NCI-H526 treated with DMSO at 0.1 percent for 48 hours (cell line): ENCODE measurements around the gene NTRK2.
A peak's percentile ranks its signal among the peaks of the same experiment; 100 is the strongest.

Experiments used
- DNase-seq: peaks from one replicate; lab custom pipeline; 2025; lab: John Stamatoyannopoulos, UW

Gene NTRK2

GRCh38 chr9:84939774-84940173 is 270.2 kb downstream of the NTRK2 start:
- no peak for DNase-seq

GRCh38 chr9:84940294-84940693 is 270.8 kb downstream of the NTRK2 start:
- no peak for DNase-seq

- no peak for DNase-seq
Observed at GRCh38 chr9:84941792-84942191, 272.3 kb downstream of the NTRK2 start.

DNA sequence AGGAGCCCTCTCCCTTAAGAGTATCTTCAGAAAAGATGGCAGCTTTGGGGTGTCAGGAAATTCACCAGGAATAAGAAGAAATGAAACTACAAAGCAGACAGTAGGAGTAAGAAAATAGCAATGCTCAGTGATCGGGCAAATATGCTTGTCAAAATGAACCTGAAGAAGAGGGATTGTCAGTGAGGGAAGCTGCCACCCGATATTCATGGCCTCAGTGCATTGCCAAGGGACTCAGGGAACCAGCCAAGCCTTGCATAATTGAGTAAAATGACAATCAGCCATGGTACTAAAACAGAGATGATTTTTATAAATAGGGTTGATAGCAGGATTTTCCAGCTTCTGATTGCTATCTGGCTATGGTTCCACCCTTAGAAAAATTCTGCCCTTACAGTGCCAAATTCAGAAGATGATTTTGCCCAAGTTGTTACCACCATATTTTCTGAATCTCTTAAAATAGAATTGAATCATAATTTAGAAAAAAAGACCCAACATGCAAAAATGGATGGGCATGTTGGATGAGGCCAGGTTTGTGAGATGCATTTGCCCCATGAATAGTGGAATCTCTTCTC is 274.0 kb downstream of the NTRK2 start:
- DNase-seq = no peak

- DNase-seq = no peak
Observed at GRCh38 chr9:84945878-84946538, 276.5 kb downstream of the NTRK2 start.

GRCh38 chr9:84947412-84947972 is 278.0 kb downstream of the NTRK2 start:
- DNase-seq = peak; percentile 44

DNA sequence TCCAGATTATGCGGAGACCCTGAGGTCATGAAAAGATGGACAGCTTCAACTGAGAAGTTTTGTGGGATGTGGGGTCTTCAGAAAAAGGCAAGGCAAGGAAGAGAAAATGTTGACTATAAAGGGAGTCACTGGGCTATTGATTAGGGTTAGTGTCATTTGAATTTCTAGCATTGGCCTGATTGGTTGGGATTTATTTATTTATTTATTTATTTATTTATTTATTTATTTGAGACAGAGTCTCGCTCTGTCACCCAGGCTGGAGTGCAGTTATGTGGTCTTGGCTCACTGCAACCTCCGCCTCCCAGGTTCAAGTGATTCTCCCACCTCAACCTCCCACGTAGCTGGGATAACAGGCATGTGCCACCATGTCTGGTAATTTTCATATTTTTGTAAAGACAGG is 279.7 kb downstream of the NTRK2 start:
- DNase-seq = no peak

DNA sequence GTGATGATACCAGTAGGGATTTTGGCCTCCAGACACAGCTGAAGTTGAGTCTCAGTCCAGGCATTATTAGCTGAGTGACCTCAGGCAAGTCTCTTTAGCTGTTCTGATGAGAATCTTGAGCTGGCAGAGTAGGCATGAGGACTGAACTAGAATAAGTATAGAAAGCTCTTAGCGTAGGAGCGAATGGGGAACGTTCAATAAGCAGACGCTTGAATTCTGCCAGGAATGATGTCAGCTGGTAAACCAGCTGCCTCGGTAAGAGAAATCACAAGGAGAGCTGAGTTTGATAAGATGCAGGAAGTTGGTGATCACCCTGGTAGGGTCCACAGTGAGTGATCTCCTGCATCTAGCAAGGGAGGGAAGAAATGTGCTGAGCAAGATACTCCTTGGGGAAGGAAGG is 280.4 kb downstream of the NTRK2 start:
- DNase-seq = no peak

GRCh38 chr9:84950879-84951811 is 281.6 kb downstream of the NTRK2 start:
- DNase-seq = no peak

DNA sequence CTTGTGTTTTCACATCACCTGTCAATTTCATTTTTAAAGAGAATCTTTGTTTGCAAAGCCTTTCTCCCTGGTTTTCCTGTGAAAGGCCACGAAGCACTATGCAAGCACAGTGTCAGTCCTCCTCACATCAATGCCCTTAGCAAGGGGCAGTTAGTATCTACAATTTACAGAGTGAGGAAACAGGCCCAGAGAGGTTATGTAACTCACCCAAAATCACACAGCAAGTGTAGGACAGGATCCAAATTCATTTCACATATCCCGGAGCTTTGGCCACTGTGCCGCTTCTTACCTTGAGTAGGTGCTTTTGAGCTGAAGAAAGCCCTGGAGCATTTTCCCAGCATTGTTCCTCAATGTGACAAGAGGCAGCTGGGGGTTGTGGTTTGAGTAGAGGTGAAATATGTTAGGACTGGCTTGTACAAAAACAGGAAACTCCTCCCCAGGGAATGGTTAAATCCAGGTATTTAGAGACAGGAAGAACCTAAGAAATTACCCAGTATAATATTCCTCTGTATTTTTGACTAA is 283.8 kb downstream of the NTRK2 start:
- DNase-seq = no peak

- peak; percentile 35 for DNase-seq
Observed at GRCh38 chr9:84953797-84954705, 284.5 kb downstream of the NTRK2 start.

DNA sequence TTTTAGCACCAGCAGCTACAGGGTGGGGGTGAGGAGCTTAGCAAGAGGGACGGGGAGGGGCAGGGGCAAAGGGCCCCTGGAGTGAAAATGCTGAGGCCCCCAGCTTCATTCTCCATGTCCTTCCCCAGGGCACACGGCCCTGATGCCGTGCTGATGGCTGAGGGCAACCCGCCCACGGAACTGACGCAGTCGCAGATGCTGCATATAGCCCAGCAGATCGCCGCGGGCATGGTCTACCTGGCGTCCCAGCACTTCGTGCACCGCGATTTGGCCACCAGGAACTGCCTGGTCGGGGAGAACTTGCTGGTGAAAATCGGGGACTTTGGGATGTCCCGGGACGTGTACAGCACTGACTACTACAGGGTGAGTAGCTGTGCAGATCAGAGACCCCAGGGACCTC is 285.6 kb downstream of the NTRK2 start:
- no peak for DNase-seq

DNA sequence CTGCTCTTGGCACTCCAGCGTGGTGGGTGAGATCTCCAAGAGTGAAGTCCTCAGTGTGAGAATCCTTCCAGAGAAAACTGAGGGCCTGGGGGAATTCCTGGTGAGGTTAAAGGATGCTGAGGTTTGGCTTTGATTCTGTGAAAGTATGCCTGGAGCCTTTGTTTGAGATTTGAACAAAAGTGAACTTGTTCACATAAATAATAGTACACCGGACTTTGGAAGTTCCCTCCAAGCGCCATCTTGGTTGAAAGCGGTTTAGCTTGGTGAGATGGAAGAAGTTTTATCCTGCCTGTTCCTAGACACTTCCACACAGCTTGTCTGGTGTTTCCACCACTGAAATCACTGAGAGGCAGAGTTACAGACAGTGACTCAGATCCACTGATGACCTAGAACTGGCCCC is 286.4 kb downstream of the NTRK2 start:
- no peak for DNase-seq

GRCh38 chr9:84959339-84959738 is 289.8 kb downstream of the NTRK2 start:
- DNase-seq = no peak

DNA sequence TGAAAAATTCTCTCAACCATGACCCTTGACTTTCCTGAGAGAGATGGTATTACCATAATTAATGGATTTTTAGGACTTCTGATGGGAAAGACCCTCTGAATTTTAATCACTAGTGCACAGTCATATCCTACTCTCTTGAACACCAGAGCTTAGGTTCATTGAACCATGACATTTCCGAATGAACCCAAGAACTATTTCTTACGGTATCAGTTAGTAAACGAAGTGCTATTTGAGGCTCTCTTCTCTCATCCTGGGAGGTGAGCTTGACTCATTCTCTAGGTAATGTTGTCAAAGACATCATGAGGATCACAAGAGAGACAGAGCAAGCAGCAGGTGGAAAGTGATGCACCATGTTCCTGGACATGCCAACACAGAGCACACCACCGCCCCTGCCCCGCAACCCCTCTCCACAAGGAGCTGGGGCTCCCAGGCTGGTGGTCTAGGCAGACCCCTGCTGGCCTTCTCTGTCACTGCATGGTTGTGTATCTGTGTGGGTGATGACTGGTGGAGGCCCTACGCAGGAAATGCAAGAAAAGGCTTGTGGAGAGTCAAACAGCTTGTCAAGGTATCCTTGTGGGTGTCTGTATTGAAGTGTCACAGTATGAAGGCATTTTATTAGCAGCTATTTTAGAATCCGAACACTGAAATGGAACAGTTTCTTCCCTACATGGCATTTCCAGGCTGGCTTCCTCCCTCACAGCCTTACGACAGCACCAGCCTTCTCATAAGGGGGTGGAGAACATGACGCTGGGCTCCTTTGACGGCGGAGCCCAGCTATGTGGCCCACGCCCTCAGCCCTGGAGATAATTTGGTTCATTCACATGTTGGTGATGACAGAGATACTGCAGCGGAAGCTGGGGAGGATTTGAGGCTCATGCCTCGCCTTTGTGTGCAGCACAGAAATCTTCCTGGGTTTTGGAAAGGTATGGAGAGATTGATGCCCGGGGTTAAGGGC is 297.6 kb downstream of the NTRK2 start:
- no peak for DNase-seq

DNA sequence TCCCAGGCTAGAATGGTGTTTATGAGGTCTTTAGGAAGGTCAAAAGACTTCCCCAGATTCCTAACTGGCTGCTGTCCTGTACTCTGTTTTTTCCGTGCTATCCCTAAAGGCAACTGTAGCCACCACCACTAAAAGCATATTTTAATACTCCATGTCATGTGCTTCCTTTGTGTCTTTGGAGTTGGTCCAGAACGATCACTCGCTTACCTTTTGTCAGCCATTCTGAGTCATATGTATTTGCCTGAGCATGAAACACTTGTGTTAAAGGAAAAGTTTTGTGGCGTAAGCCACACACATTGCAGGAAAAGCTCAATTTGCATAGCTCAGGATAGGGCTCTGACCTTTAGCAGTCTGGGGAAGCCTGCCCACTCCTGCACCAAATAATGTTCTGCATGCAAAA is 299.6 kb downstream of the NTRK2 start:
- DNase-seq = no peak

- no peak for DNase-seq
Observed at GRCh38 chr9:84969736-84970135, 300.2 kb downstream of the NTRK2 start.

GRCh38 chr9:84970432-84970831 is 300.9 kb downstream of the NTRK2 start:
- no peak for DNase-seq

GRCh38 chr9:84971571-84971970 is 302.0 kb downstream of the NTRK2 start:
- no peak for DNase-seq

DNA sequence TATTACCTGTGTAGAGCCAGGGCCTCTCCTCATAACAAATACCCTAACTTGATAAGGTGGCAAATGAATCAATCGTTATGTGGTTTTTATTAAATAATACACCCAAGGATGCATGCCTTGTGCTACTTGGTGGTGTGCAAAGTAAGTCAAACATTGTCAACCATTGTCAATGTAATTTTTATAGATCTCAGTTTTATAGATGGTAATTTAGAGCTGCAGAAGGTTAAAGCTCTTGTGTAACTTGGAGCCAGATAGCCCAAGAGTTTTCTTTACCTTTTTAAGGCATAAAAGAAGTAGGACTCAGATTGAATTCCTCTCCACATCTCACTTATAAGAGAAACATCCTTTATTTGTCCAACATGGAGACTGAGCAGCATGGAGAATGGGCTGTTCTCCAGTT is 304.7 kb downstream of the NTRK2 start:
- no peak for DNase-seq
